Measurements from ENCODE around the gene NKAIN2.
"Not testable (repeated sequence)": the region's sequence is repeated elsewhere in the genome, so short reads cannot be mapped to it uniquely, and the experiment has no call there.

NKAIN2 gene

DNA sequence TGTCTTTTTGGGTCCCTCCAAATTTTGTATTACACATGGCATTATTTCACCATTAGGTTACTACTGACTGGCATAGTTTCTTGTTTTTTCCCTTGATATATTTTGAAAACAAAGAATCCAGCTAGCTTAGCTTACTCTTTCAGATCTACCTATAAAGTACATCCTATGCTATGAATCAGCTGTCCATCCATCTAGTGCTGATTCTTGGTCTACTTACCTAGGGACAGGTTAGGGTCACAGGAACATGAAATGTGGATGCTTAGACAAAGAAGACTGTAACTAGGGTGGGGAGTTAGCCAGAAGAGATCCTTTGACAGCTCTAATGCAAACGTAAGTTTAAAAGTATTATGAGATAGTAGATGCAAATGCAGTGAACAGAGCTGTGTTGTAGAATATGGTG, 91.7 kb downstream of the NKAIN2 start:
- no peak for DNase-seq (ENCODE audit: low read depth)

DNA sequence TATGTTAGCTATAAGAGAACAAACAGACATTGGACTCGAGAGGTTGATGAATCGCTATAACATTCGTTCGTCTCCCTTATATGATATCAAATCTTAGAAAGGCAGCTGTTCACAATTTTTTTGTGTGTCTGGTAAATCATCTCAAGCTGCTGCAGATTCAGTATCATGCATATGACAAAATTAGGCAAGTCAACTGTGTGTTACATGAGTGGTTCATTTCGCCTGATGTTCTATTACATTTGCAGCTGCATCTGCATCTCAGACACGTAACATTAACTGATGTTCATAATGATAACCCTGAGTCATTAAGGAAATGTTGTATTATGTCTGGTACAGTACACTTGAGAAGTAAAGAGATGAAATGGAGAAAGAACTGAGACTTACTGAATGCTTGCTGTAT, 92.1 kb downstream of the NKAIN2 start:
- no peak for DNase-seq (ENCODE audit: low read depth)

GRCh38 chr6:123896869-123897268, 93.2 kb downstream of the NKAIN2 start:
- no peak for DNase-seq (ENCODE audit: low read depth)

- DNase-seq (ENCODE audit: low read depth) = no peak
Measured at GRCh38 chr6:123897965-123898364, 94.3 kb downstream of the NKAIN2 start.

GRCh38 chr6:123898665-123899064, 95.0 kb downstream of the NKAIN2 start:
- DNase-seq (ENCODE audit: low read depth) = no peak

- DNase-seq (ENCODE audit: low read depth) = no peak
Measured at GRCh38 chr6:123899745-123900144, 96.1 kb downstream of the NKAIN2 start.

GRCh38 chr6:123901436-123901835, 97.8 kb downstream of the NKAIN2 start:
- DNase-seq (ENCODE audit: low read depth) = no peak

GRCh38 chr6:123902738-123903313, 99.2 kb downstream of the NKAIN2 start:
- no peak for DNase-seq (ENCODE audit: low read depth)

GRCh38 chr6:123904228-123904627, 100.6 kb downstream of the NKAIN2 start:
- DNase-seq (ENCODE audit: low read depth) = no peak

GRCh38 chr6:123908797-123909196, 105.1 kb downstream of the NKAIN2 start:
- no peak for DNase-seq (ENCODE audit: low read depth)

DNA sequence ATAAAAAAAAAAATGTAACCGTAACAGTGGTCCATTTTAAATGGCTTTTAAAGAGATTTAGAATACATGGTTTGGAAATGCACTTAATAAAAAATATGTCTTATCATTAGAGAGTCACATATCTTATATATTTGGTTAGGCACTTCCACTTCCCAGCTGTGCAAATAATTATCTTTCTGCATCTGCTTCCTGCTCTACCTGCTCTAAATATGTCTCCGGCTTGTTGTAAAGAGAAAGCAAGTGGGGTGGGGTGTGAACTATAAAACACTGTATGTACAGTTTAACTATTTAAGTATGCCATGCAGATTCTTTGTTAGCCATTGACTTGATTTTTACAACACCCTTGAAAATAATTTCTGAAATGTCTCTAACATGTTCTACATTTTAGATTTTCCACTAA, 106.3 kb downstream of the NKAIN2 start:
- no peak for DNase-seq (ENCODE audit: low read depth)

DNA sequence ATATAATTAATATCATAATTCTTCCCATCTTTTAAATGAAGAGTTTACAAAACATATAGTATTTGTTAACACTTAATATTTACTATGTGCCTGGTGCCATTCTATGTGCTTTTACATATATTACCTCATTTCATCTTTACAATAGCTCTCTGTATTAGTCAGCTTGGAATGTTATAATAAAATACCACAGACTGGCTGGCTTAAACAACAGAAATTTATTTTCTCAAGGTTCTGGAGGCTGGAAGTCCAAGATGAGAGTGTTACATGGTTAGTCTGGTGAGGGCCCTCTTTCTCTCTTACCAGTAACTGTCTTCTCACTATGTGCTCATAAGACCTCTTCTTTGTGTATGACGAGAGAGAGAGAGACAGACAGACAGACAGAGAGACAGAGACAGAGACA, 110.2 kb downstream of the NKAIN2 start:
- no peak for DNase-seq (ENCODE audit: low read depth)

- not testable (repeated sequence) for DNase-seq (ENCODE audit: low read depth)
Measured at GRCh38 chr6:123923379-123923778, 119.7 kb downstream of the NKAIN2 start.

DNA sequence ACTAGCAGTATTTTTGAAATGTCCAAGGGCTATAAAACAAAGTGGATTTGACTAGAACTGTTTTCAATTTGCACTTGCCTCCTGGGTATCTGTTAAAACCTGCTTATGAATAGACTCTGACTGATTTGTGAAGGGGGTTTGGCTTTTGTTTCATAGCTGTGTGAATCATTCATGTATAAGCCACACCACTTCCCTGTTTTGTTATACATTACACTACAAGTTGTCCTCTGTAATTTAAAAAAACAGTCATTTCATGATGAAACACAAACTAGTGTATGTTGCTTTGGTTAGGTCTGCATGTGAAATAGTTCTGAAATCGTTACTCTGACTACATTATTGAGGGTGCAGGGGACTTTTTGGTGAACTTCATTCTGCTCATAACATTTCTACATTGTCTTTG, 121.7 kb downstream of the NKAIN2 start:
- no peak for DNase-seq (ENCODE audit: low read depth)

- DNase-seq (ENCODE audit: low read depth) = no peak
Measured at GRCh38 chr6:123925842-123926399, 122.3 kb downstream of the NKAIN2 start.

- DNase-seq (ENCODE audit: low read depth) = no peak
Measured at GRCh38 chr6:123928529-123928928, 124.9 kb downstream of the NKAIN2 start.

DNA sequence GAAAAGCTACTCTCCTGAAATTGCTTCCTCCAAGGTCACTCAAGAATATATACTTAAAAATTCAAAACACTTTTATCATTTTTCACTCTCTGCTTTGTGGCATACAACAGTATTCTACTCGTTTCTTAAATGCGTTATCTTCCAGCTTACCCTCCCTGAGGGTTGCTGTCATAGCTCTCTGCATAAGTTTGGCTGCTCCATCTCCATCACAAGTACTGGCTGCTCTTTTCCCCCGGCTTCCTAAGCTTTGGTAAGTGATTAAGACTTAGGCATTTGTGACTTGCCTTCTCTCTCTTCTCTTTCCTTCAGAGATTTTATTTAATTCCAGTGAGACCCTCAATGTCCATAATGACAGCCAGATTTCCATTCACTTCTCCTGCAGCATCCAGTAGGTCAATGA, 128.3 kb downstream of the NKAIN2 start:
- DNase-seq (ENCODE audit: low read depth) = no peak

DNA sequence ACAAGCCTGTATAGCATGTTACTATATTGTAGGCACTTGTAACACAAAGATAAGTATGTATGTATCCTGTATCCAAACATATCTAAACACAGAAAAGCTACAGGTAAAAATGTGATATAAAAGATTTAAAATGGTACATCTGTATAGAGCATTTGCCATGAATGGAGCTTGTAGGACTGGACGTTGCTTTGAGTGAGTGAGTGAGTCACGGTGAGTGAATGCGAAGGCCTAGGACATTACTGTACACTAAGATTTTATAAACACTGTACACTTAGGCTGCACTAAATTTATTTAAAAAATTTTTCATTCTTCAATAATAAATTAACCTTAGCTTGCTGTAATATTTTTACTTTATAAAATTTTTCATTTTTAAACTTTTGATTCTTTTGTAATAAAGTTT, 136.9 kb downstream of the NKAIN2 start:
- no peak for DNase-seq (ENCODE audit: low read depth)

DNA sequence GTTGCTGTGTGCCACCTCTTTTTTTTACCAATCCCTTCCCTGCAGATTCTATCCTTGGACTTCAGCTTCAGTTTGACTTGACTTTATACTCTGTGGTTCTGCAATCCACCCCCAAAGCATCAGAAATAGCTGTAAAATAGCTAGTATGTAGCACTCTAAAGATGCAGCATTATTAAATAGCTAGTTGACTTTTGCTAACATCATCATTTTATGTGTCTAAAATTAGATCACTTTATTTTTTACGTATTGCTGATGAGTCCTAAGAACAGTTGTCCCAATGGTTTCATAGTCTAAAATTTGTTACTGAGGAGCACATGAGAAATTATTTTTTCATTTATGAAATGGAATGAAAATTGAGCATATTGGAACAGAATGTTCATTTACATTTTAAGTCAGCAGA, 138.2 kb downstream of the NKAIN2 start:
- no peak for DNase-seq (ENCODE audit: low read depth)

DNA sequence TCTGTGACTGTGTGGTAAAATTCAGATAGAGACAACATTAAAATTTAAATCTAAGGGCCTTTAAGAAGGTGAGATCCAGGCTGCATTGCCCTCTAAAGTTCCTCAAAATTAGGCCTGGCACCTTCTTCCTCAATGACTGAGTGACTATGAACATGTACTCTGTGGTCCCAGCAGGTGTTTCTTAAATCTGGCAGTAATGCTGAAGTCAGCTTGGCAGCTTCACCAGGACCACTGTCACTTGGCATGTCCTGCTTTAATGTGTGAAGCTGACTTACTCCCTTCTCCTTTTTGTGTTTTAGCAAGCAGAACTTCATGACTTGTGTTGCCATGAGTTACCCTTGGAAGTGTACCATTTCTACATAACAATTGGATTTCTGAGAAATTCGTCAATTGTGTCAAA, 141.7 kb downstream of the NKAIN2 start:
- DNase-seq (ENCODE audit: low read depth) = no peak

GRCh38 chr6:123953920-123954319, 150.3 kb downstream of the NKAIN2 start:
- DNase-seq (ENCODE audit: low read depth) = no peak

- no peak for DNase-seq (ENCODE audit: low read depth)
Measured at GRCh38 chr6:123956492-123957139, 153.0 kb downstream of the NKAIN2 start.

DNA sequence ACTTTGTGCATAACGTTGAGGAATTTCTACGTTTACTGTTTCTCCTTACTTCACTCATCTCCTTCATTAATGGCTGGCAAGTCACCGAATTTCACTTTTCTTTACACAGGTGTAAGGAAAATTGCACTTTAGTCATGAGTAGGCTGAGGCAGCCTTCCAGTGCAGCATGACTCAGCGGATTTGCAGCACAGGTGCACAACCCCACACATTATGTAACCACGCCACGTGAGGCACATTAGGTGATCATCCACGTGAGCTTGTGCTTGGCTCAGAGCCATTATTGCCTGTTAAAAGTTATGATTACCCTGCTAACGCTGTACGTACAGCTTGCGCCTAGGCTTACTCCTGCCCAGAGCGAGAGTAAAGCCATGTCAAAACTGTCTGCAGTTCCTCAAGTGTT, 158.8 kb downstream of the NKAIN2 start:
- no peak for DNase-seq (ENCODE audit: low read depth)

DNA sequence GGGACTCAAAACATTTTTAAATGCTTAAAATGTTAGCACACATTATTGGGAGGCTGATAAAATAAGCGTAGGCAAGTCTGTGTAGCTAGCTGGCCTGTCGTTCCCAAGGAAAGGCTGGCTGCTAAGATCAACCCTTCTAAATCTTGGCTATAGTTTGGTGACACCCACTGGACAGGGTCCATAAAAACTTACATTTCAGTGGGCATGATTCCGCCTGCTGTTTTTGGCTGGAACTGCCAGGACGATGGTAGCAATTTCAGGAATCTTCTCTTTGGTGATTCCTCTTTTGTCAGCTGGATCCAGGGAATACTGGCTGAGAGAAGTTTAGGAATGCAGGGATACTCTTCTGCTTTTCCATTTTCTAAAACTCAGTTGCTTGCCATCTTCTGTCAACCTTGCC, 162.2 kb downstream of the NKAIN2 start:
- no peak for DNase-seq (ENCODE audit: low read depth)

All from CMK (cell line).